Thoracic aorta (tissue), 2 donors: ENCODE measurements around the gene TMEM82. TPM values are rescaled to one million over a fixed set of nuclear protein-coding genes. Genes with fewer than 3 reads are reported as not detected.
A peak's percentile ranks its signal among the peaks of the same experiment; 100 is the strongest.

ENCODE experiments used
- ATAC-seq: fragments of 150-250 bp; one replicate; pipeline ENCODE4 v1.8.0; 2017; ENCODE audit warnings: low read depth; ENCODE audit not compliant: insufficient number of reproducible peaks, low FRiP score
- DNase-seq: peaks from one replicate; pipeline ENCODE4 v3.0.0-alpha.2; 2020; ENCODE audit warnings: low spot score
- H3K27ac ChIP-seq, 2 donors: fragments of 200-600 bp; sonication (generic); 1 replicate in 1 of 2; 2 replicates in 1 of 2; pipeline ENCODE4 v1.5.1; 2016; ENCODE audit warnings: mild to moderate bottlenecking in 2 of 2, moderate library complexity in 2 of 2
- H3K27me3 ChIP-seq: fragments of 200-600 bp; sonication (generic); replicated peaks from 2 replicates; pipeline ENCODE4 v1.6.0; 2016; ENCODE audit warnings: mild to moderate bottlenecking; ENCODE audit not compliant: insufficient read depth
- H3K36me3 ChIP-seq: fragments of 200-600 bp; sonication (generic); one replicate; pipeline ENCODE4 v1.5.1; 2016
- H3K4me1 ChIP-seq, 2 donors: fragments of 200-600 bp; sonication (generic); 1 replicate in 1 of 2; 2 replicates in 1 of 2; pipeline versions ENCODE4 v1.5.1 to v1.6.0; 2016; ENCODE audit warnings: low read depth in 2 of 2, mild to moderate bottlenecking in 1 of 2; ENCODE audit not compliant: control insufficient read depth in 1 of 2
- H3K4me3 ChIP-seq: fragments of 200-600 bp; sonication (generic); 2 replicates; pipeline ENCODE4 v1.5.1; 2016; ENCODE audit warnings: mild to moderate bottlenecking
- H3K9me3 ChIP-seq: fragments of 200-600 bp; sonication (generic); 2 replicates; pipeline ENCODE4 v1.5.1; 2016
- CTCF ChIP-seq: fragments of 200-600 bp; sonication (generic); IDR thresholded peaks from one replicate; pipeline ENCODE4 v1.5.1; 2019; ENCODE audit warnings: antibody characterized with exemption
- total RNA-seq, 2 donors: library from RNA; depleted of rRNA; stranded (reverse); fragments of >200 nt; gene quantifications; one replicate each; pipeline versions ENCODE4 v1.1.0 to v1.2.3, GENCODE V29; 2016

TMEM82 gene
- total RNA-seq, 2 donors from 2014 or later, result not detected

GRCh38 chr1:15701784-15702183, 40.5 kb upstream of the TMEM82 start:
- DNase-seq (no peak), ATAC-seq (no peak)
- H3K4me3 ChIP-seq, result no peak overlapping the region
- peaks cover 38 to 77% of the 10 kb centered on the region in 2 donors for H3K4me1 ChIP-seq
- no peaks in the 10 kb centered on the region for H3K27me3 ChIP-seq
- peak overlapping the region; percentile 82 to 92 for H3K27ac ChIP-seq
- no peaks in the 10 kb centered on the region for H3K9me3 ChIP-seq
- H3K36me3 ChIP-seq, result no peaks in the 10 kb centered on the region
- TF ChIP-seq CTCF, result no peak

GRCh38 chr1:15702722-15703550, 39.4 kb upstream of the TMEM82 start:
- H3K4me1 ChIP-seq, result peaks cover 27 to 74% of the 10 kb centered on the region in 2 donors
- H3K36me3 ChIP-seq, result no peaks in the 10 kb centered on the region
- TF ChIP-seq CTCF, result no peak
- H3K9me3 ChIP-seq, result no peaks in the 10 kb centered on the region
- no peak for DNase-seq
- H3K27me3 ChIP-seq, result no peaks in the 10 kb centered on the region
- no peak for ATAC-seq
- peak overlapping the region; percentile 39 for H3K4me3 ChIP-seq
- peak overlapping the region; percentile 82 to 92 for H3K27ac ChIP-seq

GRCh38 chr1:15703562-15703961, 38.7 kb upstream of the TMEM82 start:
- DNase-seq, result peak; percentile 66
- no peaks in the 10 kb centered on the region for H3K36me3 ChIP-seq
- TF ChIP-seq CTCF, result no peak
- ATAC-seq, result peak; percentile 96
- H3K27ac ChIP-seq, result peak overlapping the region; percentile 82 to 92
- no peaks in the 10 kb centered on the region for H3K27me3 ChIP-seq
- H3K4me3 ChIP-seq, result peak overlapping the region; percentile 39
- H3K4me1 ChIP-seq, result peaks cover 25 to 74% of the 10 kb centered on the region in 2 donors
- no peaks in the 10 kb centered on the region for H3K9me3 ChIP-seq

GRCh38 chr1:15704526-15705183, 37.6 kb upstream of the TMEM82 start:
- TF ChIP-seq CTCF, result no peak
- Histone ChIP-seq H3K36me3 (no peaks in the 10 kb centered on the region), H3K9me3 (no peaks in the 10 kb centered on the region), H3K27me3 (no peaks in the 10 kb centered on the region), H3K27ac (peak overlapping the region; percentile 82 to 92), H3K4me1 (peaks cover 25 to 74% of the 10 kb centered on the region in 2 donors), H3K4me3 (no peak overlapping the region)
- DNase-seq (no peak), ATAC-seq (no peak)

GRCh38 chr1:15705184-15705566, 37.1 kb upstream of the TMEM82 start:
- no peaks in the 10 kb centered on the region for H3K36me3 ChIP-seq
- H3K9me3 ChIP-seq, result no peaks in the 10 kb centered on the region
- TF ChIP-seq CTCF, result no peak
- DNase-seq (no peak), ATAC-seq (no peak)
- H3K27me3 ChIP-seq, result no peaks in the 10 kb centered on the region
- H3K27ac ChIP-seq, result peak overlapping the region; percentile 37 to 92
- H3K4me3 ChIP-seq, result no peak overlapping the region
- peaks cover 21 to 70% of the 10 kb centered on the region in 2 donors for H3K4me1 ChIP-seq
